HEK293 (cell line): ENCODE data around the gene EYA2.

Source experiments
- CTCF ChIA-PET: fragments of 350-600 bp; formaldehyde crosslinking; extraction: SDS; loops from one replicate; lab custom pipeline; 2021; ENCODE audit warnings: antibody characterized with exemption; lab: Yijun Ruan, JAX
- POLR2A ChIA-PET: fragments of 300-600 bp; formaldehyde crosslinking; extraction: SDS; loops from one replicate; lab custom pipeline; 2020; ENCODE audit warnings: antibody characterized with exemption, inconsistent platforms; lab: Yijun Ruan, JAX
- H3K27ac ChIP-seq: fragments of 200-500 bp; sonication (Bioruptor generic); 2 replicates; pipeline ENCODE4 v1.5.1; 2014; ENCODE audit warnings: low read depth, low read length, control low read depth, inconsistent platforms; ENCODE audit errors: extremely low read depth
- H3K36me3 ChIP-seq, 2 experiments: fragments of 200-500 bp in 1 of 2; sonication (Bioruptor generic) in 1 of 2; 1 replicate in 1 of 2; 2 replicates in 1 of 2; pipeline ENCODE4 v1.5.1; 2014 to 2017; ENCODE audit warnings: inconsistent platforms in 2 of 2, low read length in 2 of 2; ENCODE audit not compliant: control insufficient read depth in 2 of 2, insufficient read depth in 1 of 2
- H3K4me1 ChIP-seq: fragments of 200-500 bp; sonication (Bioruptor generic); 2 replicates; pipeline ENCODE4 v1.5.1; 2014; ENCODE audit warnings: mild to moderate bottlenecking, low read length, inconsistent platforms; ENCODE audit not compliant: control insufficient read depth, insufficient read depth
- H3K4me3 ChIP-seq: 2 replicates; pipeline ENCODE4 v1.5.1; 2011; ENCODE audit warnings: low read depth, mild to moderate bottlenecking, control low read depth, low read length, moderate library complexity
- H3K9me3 ChIP-seq: fragments of 200-500 bp; sonication (Bioruptor generic); 2 replicates; pipeline ENCODE4 v1.5.1; 2014; ENCODE audit warnings: low read depth, low read length, inconsistent platforms; ENCODE audit not compliant: control insufficient read depth, insufficient read depth
- GLIS1 ChIP-seq: fragments of 450-650 bp; formaldehyde crosslinking; IDR thresholded peaks from 2 replicates; pipeline ENCODE4 v1.5.1; 2016; ENCODE audit warnings: missing biosample characterization, missing genetic modification characterization
- KLF16 ChIP-seq: fragments of 450-650 bp; formaldehyde crosslinking; IDR thresholded peaks from 2 replicates; pipeline ENCODE4 v1.5.1; 2017; ENCODE audit warnings: missing biosample characterization, missing genetic modification characterization
- SP3 ChIP-seq: fragments of 450-650 bp; formaldehyde crosslinking; IDR thresholded peaks from 2 replicates; pipeline ENCODE4 v1.5.1; 2016; ENCODE audit warnings: missing biosample characterization, missing genetic modification characterization
- ZBTB17 ChIP-seq: fragments of 450-650 bp; formaldehyde crosslinking; IDR thresholded peaks from 2 replicates; pipeline ENCODE4 v1.5.1; 2016; ENCODE audit warnings: missing biosample characterization, missing genetic modification characterization
- ZBTB21 ChIP-seq: fragments of 450-650 bp; formaldehyde crosslinking; IDR thresholded peaks from 2 replicates; pipeline ENCODE4 v1.5.1; 2017; ENCODE audit warnings: missing biosample characterization, missing genetic modification characterization
- ZFHX2 ChIP-seq: fragments of 450-650 bp; formaldehyde crosslinking; conservative IDR thresholded peaks from 2 replicates; pipeline ENCODE4 v1.5.1; 2016; ENCODE audit warnings: missing biosample characterization, missing genetic modification characterization
- ZNF19 ChIP-seq: fragments of 450-650 bp; formaldehyde crosslinking; IDR thresholded peaks from 2 replicates; pipeline ENCODE4; 2016; ENCODE audit warnings: missing biosample characterization, missing genetic modification characterization, low read depth
- ZNF214 ChIP-seq: fragments of 450-650 bp; formaldehyde crosslinking; IDR thresholded peaks from 2 replicates; pipeline ENCODE4 v1.5.1; 2017; ENCODE audit warnings: missing biosample characterization, mild to moderate bottlenecking, missing genetic modification characterization, borderline replicate concordance
- ZNF266 ChIP-seq: fragments of 450-650 bp; formaldehyde crosslinking; IDR thresholded peaks from 2 replicates; pipeline ENCODE4 v1.5.1; 2016; ENCODE audit warnings: missing biosample characterization, missing genetic modification characterization, low read depth
- ZNF280D ChIP-seq: fragments of 450-650 bp; formaldehyde crosslinking; IDR thresholded peaks from 2 replicates; pipeline ENCODE4 v1.5.1; 2016; ENCODE audit warnings: missing biosample characterization, missing genetic modification characterization
- ZNF366 ChIP-seq: fragments of 450-650 bp; formaldehyde crosslinking; conservative IDR thresholded peaks from 2 replicates; pipeline ENCODE4 v1.5.1; 2016; ENCODE audit warnings: missing biosample characterization, missing genetic modification characterization
- ZNF548 ChIP-seq: fragments of 450-650 bp; formaldehyde crosslinking; IDR thresholded peaks from 2 replicates; pipeline ENCODE4 v1.5.1; 2016; ENCODE audit warnings: missing biosample characterization, missing genetic modification characterization
- ZNF596 ChIP-seq: fragments of 450-650 bp; IDR thresholded peaks from 2 replicates; pipeline ENCODE4 v1.5.0; 2018; ENCODE audit warnings: missing biosample characterization, mild to moderate bottlenecking, missing genetic modification characterization, moderate library complexity
- ZNF610 ChIP-seq: fragments of 450-650 bp; formaldehyde crosslinking; IDR thresholded peaks from 2 replicates; pipeline ENCODE4 v1.5.1; 2016; ENCODE audit warnings: missing biosample characterization, missing genetic modification characterization, borderline replicate concordance
- ZNF626 ChIP-seq: fragments of 450-650 bp; sonication (Bioruptor Pico); formaldehyde crosslinking; IDR thresholded peaks from 2 replicates; pipeline ENCODE4 v1.5.1; 2018; ENCODE audit warnings: missing biosample characterization, missing genetic modification characterization, inconsistent platforms
- ZNF654 ChIP-seq: fragments of 450-650 bp; formaldehyde crosslinking; IDR thresholded peaks from 2 replicates; pipeline ENCODE4 v1.5.1; 2016; ENCODE audit warnings: low read depth, missing biosample characterization, missing genetic modification characterization
- ZNF664 ChIP-seq: fragments of 450-650 bp; formaldehyde crosslinking; IDR thresholded peaks from 2 replicates; pipeline ENCODE4 v1.5.1; 2016; ENCODE audit warnings: missing biosample characterization, missing genetic modification characterization
- TF ChIP-seq, protein P1 (sequence below): fragments of 450-650 bp; formaldehyde crosslinking; IDR thresholded peaks from 2 replicates; pipeline ENCODE4 v1.5.1; 2016; ENCODE audit warnings: missing biosample characterization, missing genetic modification characterization
- TF ChIP-seq, protein P2 (sequence below): fragments of 450-650 bp; formaldehyde crosslinking; IDR thresholded peaks from 2 replicates; pipeline ENCODE4 v1.5.1; 2017; ENCODE audit warnings: missing biosample characterization, missing genetic modification characterization

The EYA2 gene

DNA sequence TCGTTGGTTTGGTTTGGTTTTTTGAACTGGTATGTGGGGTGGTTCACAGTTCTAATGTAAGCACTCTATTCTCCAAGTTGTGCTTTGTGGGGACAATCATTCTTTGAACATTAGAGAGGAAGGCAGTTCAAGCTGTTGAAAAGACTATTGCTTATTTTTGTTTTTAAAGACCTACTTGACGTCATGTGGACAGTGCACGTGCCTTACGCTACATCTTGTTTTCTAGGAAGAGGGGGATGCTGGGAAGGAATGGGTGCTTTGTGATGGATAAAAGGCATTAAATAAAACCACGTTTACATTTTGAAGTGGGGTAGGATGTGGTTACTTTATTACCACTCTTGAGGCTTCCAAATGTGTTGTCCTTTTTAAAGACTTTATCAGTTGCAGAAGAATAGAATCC lies 293.9 kb downstream of the EYA2 start:
- ChIA-PET POLR2A (no interaction called here), CTCF (no interaction called here)
- Histone ChIP-seq H3K36me3 (no peaks in the 10 kb centered on the region), H3K27ac (no peak overlapping the region), H3K4me3 (no peak overlapping the region), H3K4me1 (no peaks in the 10 kb centered on the region), H3K9me3 (no peaks in the 10 kb centered on the region)
- TF ChIP-seq ZNF626 (no peak), KLF16 (tag by site-specific recombination) (no peak), ZNF266 (tag by site-specific recombination) (no peak), ZNF610 (tag by site-specific recombination) (no peak), GLIS1 (tag by site-specific recombination) (no peak)
- TF ChIP-seq, protein P1, sequence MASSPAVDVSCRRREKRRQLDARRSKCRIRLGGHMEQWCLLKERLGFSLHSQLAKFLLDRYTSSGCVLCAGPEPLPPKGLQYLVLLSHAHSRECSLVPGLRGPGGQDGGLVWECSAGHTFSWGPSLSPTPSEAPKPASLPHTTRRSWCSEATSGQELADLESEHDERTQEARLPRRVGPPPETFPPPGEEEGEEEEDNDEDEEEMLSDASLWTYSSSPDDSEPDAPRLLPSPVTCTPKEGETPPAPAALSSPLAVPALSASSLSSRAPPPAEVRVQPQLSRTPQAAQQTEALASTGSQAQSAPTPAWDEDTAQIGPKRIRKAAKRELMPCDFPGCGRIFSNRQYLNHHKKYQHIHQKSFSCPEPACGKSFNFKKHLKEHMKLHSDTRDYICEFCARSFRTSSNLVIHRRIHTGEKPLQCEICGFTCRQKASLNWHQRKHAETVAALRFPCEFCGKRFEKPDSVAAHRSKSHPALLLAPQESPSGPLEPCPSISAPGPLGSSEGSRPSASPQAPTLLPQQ (tag by site-specific recombination), result no peak

DNA sequence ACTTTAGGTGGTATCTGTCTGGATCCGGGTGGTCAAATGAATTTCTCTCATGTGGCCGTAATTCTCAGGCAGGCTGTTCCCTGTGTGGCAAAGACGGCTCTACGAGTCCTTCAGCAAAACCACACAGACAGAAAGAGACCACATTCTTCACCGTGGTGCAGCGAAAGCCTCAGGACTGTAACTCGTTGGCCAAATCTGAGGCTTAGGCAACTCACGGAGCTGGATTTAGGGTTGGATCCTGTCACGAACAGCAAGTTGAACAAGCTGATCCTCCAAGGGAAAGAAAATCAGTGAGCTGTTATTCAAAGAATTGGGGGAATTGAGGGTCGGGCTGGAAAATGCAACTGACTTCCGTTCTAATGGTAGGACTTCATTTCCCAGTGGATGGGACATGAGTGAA lies 294.4 kb downstream of the EYA2 start:
- Histone ChIP-seq H3K36me3 (no peaks in the 10 kb centered on the region), H3K27ac (no peak overlapping the region), H3K9me3 (no peaks in the 10 kb centered on the region), H3K4me1 (no peaks in the 10 kb centered on the region), H3K4me3 (no peak overlapping the region)
- POLR2A ChIA-PET, result no interaction called here
- CTCF ChIA-PET, result no interaction called here
- TF ChIP-seq ZFHX2 (no peak), SP3 (no peak), ZNF596 (tag by site-specific recombination) (no peak), ZBTB21 (tag by site-specific recombination) (no peak), ZNF664 (tag by site-specific recombination) (no peak), ZNF654 (no peak), ZNF548 (tag by site-specific recombination) (no peak)

GRCh38 chr20:47191074-47191673 lies 296.5 kb downstream of the EYA2 start:
- H3K27ac ChIP-seq, result no peak overlapping the region
- POLR2A ChIA-PET, result no interaction called here
- no peaks in the 10 kb centered on the region for H3K9me3 ChIP-seq
- CTCF ChIA-PET, result interaction anchor here (0.5 to 1.2 kb wide), 4 partner anchors 82 to 430 kb away, joined by 3 read pairs; no protein-coding TSS in a partner anchor
- no peak overlapping the region for H3K4me3 ChIP-seq
- no peaks in the 10 kb centered on the region for H3K4me1 ChIP-seq
- no peaks in the 10 kb centered on the region for H3K36me3 ChIP-seq
- no peak for TF ChIP-seq ZNF19 (tag by site-specific recombination)
- TF ChIP-seq ZNF214 (tag by site-specific recombination), result no peak
- TF ChIP-seq, protein P2, sequence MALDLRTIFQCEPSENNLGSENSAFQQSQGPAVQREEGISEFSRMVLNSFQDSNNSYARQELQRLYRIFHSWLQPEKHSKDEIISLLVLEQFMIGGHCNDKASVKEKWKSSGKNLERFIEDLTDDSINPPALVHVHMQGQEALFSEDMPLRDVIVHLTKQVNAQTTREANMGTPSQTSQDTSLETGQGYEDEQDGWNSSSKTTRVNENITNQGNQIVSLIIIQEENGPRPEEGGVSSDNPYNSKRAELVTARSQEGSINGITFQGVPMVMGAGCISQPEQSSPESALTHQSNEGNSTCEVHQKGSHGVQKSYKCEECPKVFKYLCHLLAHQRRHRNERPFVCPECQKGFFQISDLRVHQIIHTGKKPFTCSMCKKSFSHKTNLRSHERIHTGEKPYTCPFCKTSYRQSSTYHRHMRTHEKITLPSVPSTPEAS (tag by site-specific recombination), result no peak
- peak; percentile 89 for TF ChIP-seq ZBTB17 (tag by site-specific recombination)
- TF ChIP-seq ZNF366 (tag by site-specific recombination), result peak; percentile 99
- TF ChIP-seq ZNF280D, result 0 out of 2 replicates have a peak, but pooled peaks have one; percentile 49
- TF ChIP-seq, all 188 proteins: peak for 3
